SK-N-DZ (cell line): ENCODE results near the gene HS2ST1.
"Not testable (repeated sequence)": the region's sequence is repeated elsewhere in the genome, so short reads cannot be mapped to it uniquely, and the experiment has no call there.

Source experiments
- DNase-seq: peaks from one replicate; pipeline ENCODE4 v3.0.0-alpha.2; 2015; ENCODE audit warnings: low spot score

HS2ST1 gene

DNA sequence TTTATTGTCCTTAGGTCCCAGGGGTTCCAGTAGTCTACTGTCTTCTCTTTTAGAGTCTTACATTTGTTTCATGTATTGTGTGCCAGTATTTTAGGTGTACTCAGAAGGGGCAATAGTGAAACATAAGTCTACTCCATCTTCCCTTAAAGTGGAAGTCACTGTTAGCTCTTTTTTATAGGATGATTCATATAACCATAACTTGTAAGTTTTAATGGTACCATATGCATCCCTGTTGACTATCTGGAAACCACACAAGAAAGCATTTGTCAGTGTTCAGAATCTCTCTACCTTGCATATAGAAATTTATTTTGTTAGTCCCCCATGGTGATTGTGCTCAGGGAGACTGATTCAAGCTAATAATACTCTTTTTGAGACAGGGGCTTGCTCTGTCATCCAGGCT is 149.9 kb downstream of the HS2ST1 start:
- no peak for DNase-seq

DNA sequence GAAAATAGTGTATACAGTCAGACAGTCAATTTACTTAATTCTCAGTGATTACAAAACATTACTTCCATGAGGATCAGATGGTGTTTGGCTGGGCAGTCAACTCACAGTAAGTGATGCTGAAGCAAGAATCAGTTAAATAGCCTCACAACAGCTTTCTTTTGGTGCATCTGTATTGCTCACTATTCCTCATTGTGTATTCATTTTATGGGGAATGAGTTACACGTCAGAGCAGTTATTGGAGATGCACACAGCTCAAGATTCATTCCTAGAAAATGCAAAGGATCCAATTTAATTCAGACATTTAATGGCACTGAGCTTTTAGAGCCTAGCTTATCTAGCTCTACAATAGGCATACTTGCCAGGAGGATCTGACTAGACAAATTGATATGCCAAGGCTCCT is 150.6 kb downstream of the HS2ST1 start:
- DNase-seq = no peak

DNA sequence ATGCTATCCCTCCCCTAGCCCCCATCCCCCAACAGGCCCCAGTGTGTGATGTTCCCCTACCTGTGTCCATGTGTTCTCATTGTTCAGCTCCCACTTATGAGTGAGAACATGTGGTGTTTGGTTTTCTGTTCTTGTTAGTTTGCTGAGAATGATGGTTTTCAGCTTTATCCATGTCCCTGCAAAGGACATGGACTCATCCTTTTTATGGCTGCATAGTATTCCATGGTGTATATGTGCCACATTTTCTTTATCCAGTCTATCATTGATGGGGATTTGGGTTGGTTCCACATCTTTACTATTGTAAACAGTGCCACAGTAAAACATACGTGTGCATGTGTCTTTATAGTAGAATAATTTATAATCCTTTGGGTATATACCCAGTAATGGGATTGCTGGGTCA is 152.3 kb downstream of the HS2ST1 start:
- not testable (repeated sequence) for DNase-seq

DNA sequence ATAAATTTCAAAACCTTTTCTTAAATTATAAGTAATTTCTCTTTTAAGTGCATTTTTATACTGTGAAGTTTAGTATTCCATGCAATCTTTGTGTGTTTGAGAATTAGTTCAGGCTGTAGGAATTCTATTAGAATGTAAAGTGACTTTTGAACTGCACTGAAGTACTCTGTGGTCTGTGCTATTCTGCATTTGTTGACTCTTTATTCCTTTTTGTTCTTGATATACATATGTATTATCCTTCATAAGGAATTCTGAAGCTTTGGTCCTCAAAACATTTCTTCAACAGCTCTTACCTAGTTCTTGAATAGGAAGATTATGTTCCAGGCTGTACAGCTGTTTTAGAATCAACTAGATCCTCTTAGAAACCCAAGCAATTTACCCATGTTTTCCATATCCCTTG is 158.0 kb downstream of the HS2ST1 start:
- no peak for DNase-seq

DNA sequence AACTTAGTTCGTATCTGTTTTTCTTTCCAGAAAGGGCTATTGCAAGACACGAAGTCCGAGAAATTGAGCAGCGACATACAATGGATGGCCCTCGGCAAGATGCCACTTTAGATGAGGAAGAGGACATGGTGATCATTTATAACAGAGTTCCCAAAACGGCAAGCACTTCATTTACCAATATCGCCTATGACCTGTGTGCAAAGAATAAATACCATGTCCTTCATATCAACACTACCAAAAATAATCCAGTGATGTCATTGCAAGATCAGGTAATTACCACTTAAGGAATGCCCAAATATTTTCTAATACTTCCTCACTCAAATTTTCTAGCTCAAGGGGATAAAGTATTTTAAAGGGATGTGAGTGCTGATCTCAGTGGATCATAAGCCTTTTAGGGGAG is 158.5 kb downstream of the HS2ST1 start:
- no peak for DNase-seq

DNA sequence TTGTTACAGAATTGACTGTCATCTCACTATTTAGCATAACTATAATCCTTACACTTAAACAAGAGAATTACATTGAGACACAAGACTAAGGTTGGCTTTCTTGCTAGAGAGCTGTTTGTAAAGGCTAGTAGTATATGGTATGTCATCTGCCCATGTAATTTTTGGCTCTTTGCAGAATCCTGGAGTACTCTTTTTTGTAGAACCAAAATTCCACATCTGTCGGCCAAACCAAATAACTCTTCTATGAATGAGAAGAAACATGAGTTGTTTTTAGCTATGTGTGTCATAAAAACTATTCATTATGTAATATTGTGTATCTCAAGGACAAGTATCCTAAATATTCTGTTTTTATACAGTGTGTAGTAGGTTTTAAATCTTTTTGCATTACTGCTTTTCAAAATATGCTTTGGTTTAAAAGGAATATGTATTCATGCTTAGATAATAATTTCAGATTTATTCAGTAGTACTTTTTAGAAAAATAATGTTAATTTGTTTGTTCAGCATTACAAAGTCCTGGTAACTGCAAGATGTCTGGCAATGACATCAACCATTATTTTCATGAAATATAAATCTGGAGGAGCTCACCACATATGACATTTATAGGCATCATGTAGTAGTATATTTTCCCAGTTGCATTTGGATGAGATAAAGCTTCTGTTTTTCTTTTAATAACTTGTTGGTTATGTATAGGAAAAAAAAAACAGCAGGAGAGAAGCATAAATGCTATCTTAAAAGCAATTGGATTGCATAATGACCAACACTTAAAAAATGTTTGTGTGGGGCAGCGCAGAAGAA is 159.8 kb downstream of the HS2ST1 start:
- no peak for DNase-seq

DNA sequence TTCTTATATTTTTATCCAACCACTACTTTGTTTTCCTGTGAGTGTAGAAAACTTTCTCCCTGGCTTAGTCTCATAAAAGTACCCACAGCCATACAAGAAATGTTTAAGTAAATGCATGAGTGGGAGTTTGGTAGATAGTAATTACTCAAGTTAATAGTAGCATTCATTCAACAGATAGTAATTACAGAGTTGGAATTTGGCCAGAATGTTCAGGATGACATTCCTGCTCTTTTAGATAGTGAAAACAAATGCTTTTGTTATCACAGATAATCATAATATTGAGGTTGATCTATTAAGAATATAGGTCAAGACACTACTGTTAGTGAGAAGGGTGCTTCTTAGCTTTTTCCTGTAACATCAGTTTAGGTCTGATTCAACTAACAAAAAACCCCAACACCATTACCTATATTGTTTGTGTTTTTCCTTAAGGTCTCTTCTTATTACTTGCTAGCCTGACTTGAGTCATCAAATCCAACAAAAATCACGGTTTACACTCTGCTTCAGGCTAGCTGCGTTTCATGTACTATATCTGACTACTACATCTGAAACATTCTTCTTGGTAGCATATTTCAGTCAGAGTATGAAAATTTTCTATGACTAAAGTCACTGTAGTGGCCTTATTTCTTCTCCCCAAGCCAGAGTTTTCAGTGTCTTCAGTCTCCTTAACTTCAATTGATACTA is 163.7 kb downstream of the HS2ST1 start:
- no peak for DNase-seq

DNA sequence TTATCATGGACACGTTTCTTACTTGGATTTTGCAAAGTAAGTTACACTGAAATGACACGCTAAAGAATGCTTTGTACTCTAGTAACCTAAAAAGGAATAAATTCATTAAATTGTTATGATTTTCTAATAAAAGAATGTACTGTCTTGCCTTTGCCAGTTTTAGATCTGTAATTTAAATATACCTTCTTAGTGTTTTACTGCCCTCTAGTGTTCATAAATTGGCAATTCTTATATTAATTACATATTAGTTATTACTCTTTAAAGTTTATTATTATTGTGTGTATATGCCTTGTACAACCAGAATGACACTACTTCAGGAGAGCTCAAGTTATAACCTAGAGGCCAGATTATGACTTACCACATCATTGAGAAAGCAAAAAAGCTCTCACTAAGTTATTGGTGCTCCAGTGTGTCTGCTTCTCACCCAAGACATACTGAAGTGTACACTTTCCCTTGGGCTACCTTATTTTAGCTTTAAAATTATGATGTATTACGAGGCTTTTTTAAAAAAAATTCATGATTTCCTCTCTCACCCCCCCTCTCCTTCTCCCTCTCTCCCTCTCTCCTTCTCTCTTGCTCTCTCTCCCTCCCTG is 169.9 kb downstream of the HS2ST1 start:
- DNase-seq = peak; percentile 4

DNA sequence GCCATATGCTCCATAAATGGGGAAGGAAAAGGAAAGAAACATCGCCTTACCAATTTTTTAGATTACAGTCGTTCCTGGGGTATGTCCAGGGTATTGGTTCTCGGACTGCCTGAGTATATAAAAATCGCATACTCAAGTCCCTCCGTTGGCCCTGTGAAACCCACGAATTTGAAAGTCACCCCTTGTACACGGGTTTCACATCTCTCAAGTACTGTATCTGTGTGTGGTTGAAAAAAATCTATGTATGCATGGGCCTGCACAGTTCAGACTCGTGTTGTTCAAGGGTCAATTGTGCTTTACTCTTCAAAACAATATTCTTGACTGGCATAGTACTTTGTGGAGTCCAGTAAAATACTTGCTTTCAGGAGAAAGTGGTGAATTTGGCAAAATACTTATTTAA is 171.7 kb downstream of the HS2ST1 start:
- DNase-seq = no peak

DNA sequence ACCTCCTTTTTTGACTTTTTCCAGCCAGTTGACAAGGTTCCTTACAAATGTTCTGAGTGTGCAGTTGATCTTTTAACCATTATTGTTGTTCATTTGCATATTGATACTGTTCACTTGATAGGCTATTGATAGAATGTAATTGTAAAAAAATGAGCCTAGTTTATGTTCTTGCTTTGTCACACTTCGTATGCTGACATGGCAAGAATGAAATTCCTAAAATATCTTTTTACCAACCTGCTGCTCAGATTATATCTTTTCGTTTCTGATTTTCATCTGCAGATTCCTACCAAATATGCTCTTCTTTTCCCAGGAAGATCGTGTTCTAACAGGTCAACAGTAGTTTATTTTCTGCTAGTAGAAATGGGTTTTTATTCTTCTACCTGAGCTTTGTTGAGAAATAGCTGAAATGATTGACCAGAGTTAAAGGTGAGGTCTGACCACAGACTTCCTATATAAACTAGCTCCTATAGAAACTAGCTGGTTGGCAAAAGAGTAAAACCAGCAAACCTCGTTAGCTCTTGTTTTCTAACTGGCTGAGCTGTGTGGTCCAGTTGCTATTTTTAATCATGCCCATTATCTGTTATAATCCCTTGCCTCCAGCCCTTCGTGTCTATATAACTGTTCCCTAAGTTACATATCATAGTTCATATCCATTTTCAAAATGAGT is 174.8 kb downstream of the HS2ST1 start:
- no peak for DNase-seq

DNA sequence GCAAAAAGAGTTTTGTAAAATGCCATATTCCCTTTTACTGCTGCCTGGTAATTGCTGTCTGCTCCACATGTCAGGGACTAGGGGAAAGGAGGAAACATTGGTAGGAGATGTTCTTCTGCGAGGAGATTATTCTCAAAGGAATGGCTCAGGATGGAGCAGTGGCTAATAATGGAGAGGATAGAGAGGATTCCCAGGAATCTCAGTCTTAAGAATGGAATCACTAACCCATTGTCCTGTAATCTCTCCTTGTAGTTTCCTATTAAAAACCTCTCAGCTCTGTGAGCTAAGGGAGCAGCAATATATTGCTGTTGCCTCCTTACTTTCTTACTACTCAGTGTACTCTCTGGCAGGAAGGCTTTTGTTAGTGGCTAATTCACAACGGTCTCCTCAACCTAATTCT is 175.4 kb downstream of the HS2ST1 start:
- no peak for DNase-seq

DNA sequence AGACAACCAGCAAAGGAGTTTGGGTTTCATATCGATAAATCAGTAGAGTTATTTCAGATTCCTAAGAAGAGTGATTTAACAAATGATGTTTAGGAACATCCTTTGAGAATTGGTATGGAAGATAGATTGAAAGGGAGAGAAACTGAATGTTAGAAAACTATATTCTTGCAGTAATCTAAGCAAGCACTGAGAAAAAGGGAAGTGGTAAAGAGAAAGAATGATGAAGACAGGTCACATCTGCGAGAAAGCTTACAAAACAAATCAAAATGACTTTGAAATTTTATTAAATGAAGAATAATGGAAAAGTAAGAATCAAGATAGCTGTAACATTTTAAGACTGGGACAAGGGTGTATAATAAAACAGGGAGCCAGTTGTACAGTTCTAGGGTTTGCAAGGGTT is 177.0 kb downstream of the HS2ST1 start:
- no peak for DNase-seq

DNA sequence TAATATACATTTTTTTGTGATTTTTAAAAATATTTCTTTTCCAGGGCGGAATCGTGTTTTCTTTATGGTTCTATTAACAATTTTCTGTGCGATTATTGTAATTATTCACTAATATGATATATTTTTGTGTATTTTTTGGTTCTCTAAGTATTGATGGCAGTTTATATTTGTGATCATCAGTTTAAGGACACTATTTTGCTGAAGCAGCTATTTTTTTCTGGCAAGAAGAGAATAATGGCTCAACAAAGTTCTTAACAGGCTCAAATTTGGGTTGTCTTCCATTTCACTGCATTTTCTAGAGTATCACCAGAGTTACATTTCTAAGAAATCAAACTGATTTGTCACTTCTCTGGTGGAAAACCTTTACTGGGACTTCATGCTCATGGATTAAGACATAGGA is 178.4 kb downstream of the HS2ST1 start:
- DNase-seq = no peak

DNA sequence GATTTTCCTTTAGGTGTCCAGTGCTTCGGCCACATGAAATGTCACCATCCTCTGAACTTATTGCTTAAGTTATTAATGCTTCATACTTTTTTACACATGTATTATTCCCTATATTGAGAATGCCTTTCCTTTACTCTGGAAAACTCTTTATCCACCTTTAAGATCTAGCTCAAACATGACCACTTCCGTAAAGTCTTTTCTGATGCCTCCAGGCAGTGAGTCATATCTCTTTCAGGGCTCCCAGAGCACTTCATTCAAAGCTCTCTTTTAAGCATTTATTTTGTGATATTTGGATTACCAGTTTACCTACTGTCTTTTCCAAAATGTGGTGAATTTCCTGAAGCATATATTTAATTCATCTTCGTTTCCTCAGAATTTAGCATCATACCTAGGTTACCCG is 178.9 kb downstream of the HS2ST1 start:
- DNase-seq = no peak

DNA sequence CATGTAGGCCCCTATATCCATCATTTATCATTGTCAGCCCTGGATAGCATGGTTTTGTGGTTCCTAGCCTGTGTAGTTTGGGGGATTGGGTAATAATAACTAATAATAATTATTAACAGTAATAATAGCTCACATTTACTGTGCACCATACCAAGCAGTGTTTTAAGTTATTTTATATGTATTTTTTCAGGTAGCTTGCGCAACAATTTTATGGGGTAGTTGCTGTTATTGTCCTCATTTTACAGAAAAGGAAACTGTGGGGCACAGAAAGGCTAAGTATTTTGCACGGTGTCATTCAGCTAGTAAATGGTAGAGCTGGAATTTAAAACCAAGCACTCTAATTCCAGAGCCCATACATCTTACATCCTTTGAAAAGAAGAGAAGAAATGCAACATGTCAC is 179.8 kb downstream of the HS2ST1 start:
- no peak for DNase-seq

DNA sequence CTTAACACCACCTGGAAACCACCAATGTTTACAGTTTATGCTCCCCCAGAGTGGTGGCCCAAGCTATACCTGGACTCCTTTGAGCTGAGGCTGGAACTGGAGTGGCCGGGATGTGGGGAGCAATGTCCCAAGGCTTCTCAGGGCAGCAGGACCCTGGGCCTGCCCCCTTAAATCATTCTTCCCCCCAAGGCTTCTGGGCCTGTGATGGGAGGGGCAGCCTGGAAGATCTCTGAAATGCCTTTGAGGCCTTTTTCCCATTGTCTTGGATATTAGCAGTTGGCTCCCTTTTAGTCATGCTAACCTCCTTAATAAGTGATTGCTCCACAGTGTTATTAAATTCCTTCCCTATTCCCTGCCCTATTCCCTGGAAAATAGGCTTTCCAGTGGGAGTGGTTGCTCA is 185.8 kb downstream of the HS2ST1 start:
- DNase-seq = no peak

DNA sequence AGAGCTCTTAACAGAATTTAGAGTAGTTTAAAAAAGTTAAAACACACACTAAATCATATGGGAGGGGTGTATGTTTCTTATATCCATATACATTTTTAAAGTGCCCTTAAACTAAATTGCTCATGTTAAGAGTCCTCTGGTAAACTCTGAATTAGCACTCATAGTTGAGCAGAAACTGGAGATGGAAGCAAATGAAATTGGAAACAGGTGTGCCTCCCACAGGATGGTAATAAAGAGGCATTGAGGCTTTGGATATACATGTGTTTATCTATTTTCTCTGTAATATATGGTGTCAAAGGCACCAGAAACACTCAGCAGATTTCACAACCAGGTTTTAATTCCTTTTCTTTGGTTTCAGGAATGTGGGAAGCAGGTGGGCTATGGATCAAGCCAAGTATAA is 188.6 kb downstream of the HS2ST1 start:
- DNase-seq = no peak

DNA sequence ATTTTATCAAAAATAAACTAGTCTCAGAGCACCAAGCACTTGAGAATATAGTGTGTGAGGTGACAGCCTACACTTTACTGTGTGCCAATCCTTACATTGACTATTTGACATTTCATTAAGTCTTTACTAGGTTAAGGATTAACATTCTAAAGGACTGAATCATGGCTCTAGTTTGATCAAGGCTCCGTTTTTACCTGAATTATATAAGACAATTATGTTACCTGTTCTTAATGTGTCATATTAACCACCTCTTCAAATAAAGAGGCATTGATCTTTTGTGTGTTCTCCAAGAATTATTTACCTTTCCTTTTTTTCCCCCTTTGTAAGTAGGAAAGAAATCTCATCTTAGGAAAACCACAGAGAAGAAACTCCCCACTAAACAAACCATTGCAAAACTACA is 189.7 kb downstream of the HS2ST1 start:
- DNase-seq = no peak

DNA sequence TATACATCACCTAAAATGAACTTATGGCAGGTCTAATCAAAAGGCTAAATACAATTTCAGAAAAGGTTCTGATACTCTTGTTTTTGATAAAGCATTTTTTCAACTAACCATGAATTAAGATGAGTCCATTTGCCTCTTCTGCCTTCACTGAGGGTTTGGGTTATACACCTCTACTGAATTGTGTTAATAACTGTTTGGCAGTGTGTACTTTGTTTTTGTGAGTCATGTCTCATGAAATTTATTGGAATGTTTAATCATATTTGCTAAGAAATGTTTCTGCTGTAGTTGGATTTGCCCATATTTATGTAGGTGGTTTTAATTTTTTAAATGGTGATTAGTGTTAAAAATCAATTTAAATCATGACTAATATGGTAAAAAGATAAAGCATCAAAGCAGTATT is 190.5 kb downstream of the HS2ST1 start:
- no peak for DNase-seq

DNA sequence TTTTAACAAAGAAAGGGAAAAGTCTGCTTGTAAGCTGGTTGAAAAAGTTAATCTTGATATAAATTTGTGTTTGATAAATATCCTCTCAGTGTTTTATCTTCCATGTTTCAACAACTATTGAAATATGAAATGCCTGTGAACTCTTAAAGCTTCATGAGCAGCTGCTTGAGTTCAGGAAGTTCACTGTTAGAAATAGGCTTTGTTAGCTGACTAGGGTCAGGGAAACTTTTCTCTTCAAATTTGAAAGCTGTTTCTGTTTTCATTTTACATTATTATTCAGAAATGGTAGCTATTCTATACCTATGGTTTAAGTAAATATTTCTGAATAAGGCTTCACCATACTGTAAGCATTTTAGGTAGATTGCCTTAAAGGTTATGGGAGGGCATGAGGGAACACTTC is 191.7 kb downstream of the HS2ST1 start:
- no peak for DNase-seq

DNA sequence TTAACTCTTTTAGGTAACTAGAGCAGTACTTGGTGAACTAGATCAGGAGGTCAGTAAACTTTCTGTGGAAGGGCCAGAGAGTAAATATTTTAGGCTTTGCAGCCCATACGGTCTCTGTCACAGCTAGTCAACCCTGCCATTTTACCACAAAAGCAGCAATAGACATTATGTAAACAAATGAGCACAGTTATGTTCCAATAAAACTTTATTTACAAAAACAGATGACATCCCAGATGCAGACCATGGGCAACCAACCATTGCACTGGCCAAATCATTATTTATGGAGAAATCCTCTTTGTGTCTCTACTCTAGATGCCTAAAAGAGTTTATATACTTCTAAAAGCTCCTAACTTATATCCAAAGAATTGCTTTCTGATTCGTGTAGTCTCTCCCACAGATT is 192.4 kb downstream of the HS2ST1 start:
- no peak for DNase-seq

DNA sequence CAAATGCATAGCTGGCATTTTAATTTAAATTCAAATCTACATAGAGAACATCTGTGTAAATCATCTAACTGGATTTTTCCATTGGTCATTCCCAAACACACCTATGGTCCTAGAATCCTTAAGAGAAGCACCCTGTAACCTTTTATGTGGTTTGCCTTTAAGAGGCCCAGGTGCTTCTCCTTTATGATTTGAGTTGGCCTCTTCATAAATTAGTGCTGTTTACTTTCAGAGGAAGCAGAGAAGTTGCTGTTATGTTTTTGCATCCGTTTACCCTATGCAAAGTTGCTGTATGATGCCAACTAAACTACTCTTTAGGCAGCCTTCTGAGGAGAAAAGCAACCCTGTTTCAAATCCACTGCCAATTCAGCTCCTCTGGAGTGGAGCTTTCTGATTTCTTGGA is 193.8 kb downstream of the HS2ST1 start:
- DNase-seq = no peak
